HG02798 (cell line): Measurements from ENCODE around the gene ZCCHC7.
"Not testable (repeated sequence)": the region's sequence is repeated elsewhere in the genome, so short reads cannot be mapped to it uniquely, and the experiment has no call there.

Experiments
- ATAC-seq: cut with Tn5 transposase; IDR thresholded peaks from one replicate; pipeline ENCODE4 v1.9.1; 2021; ENCODE audit warnings: mild to moderate bottlenecking; ENCODE audit not compliant: unreplicated experiment, poor library complexity

The ZCCHC7 gene

DNA sequence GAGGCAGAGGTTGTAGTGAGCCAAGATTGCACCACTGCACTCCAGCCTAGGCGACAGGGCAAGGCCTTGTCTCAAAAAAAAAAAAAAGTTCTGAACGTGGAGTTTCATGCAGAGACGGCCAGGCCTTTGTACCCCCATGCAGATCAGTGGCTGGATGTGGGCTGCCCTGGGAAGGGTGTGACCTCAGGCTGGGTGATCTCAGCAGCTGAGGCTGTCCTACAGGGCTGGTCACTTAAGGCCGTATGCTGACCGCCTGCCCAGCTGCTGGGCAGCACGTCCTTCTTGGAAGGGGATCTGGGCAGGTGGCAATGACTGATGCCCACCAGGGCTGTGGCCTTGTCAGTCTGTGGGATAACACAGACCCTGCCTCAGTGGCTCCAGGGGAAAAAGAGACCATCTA is 264.9 kb downstream of the ZCCHC7 start:
- ATAC-seq = no peak

DNA sequence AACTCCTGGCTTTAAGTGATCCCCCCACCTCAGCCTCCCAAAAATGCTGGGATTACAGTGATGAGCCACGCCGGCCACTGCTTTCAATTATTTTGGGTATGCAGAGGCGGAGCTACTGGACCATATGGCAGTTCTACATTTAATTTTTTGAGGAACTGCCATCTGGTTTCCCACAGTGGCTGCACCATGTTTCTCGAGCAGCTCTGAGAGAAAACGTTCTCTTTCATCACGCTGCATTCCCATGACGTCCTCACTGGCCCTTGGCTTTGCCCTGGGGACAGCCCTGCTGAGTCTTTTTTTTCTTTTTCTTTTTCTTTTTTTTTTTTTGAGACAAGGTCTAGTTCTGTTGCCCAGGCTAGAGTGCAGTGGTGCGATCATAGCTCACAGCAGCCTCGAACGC is 266.6 kb downstream of the ZCCHC7 start:
- no peak for ATAC-seq

DNA sequence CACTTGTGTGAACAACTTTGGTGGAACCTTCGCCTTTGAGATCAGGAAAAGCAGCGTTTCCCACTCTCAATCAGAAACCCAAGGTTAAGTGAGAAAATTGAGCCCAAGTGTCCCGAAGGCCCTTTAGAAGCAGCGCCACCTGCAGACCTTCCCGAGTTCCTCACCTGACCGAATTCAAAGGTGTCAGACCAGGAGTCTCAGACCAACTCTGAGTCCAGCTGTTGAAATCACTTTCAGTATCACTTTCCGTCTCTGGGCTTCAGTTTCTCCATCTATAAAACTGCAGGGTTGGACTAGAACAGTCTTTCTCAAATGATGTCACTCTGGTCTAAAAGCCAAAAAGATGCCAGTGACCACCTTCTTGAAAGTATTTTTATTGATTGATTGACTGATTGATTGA is 270.4 kb downstream of the ZCCHC7 start:
- ATAC-seq = peak; percentile 93

DNA sequence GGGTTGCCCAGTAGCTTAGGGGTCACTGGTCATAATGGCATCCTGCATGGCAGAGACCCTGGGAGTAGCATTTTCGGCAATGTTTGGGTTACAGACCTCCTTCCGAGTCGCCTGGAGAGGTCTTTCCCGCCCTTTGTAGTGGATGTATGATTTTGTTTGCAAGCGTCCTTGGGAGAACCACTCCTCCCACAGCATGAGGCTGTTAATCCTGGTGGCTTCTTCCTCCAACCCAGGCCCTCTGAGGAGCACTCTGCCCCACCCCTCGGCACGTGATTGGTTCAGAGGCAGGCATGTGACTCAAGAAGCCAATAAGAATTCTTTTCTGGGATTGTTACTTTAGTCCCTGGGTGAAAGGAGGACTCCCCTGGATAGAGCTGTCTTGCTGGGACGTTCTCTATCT is 271.9 kb downstream of the ZCCHC7 start:
- ATAC-seq = no peak

DNA sequence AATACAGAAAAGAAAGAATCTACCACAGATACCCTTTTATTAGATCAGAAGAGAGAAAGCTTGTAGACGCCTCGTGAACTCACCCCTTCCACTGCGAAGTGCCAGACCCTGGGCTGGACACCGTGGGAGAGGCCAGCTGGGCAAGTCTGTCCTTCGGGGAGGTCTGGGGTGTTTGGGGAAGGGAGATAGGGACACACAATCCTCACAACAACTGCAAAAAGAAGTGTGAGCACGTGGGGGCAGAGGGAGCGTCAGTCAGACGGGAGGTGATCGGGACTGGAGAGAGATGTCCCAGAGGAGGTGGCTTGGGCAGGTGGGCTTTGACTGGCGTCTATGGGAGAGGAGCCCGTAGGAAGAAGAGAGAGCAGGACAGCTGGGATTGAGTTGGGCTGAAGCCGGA is 274.9 kb downstream of the ZCCHC7 start:
- no peak for ATAC-seq

DNA sequence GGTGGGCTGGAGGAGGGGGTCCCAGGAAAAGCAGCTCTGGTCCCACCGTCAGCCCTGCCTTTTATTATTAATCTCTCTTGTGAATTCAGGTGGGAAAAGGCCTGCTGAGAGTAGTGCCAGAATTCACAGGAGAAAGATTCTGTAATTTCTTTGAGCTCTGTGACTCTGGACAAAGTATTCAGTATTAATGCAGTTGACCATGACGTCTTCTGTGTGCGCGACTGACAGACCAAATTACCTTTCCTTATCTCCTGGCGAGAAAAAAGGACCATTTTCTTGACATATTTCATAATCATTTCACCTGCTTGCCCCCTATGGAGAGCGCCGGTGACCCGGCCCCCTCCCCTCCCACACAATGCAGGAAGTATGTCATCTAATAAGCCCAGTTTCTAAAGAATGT is 275.3 kb downstream of the ZCCHC7 start:
- ATAC-seq = no peak

DNA sequence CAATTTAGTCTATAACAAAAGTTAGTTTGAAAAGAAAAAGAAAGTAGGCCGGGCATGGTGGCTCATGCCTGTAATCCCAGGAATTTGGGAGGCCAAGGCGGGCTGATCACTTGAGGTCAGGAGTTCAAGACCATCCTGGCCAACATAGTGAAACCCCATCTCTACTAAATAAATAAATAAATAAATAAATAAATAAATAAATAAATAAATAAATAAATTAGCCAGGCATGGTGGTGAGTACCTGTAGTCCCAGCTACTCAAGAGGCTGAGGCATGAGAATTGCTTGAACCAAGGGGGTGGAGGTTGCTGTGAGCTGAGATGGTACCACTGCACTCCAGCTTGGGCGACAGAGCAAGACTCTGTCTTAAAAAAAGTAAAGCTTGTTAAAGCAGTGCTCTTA is 277.6 kb downstream of the ZCCHC7 start:
- not testable (repeated sequence) for ATAC-seq

DNA sequence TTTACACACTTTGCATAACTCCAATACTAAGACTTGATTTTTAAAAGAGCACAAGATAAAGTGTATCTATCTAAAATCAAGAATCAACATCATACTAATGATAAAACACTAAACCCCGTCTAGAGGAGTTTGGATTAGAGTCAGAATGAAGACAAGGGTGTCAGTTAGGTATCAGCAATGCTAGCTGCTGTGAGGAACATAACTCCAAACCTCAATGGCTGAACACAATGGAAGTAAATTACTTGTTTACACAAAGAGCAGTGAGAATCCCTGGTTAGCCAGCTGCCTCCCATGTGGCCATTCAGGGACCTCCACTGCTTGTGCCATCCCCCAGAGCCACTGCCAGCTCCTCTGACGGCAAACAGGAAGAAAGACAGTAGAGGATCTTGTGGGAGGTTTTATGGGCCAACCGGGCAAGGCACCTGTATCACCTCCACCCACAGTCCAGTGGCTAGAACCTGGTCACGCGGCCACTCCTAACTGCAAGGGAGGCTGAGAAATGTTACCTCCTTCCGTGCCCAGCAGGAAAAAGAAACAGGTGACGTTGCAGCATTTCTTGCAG is 278.2 kb downstream of the ZCCHC7 start:
- no peak for ATAC-seq

DNA sequence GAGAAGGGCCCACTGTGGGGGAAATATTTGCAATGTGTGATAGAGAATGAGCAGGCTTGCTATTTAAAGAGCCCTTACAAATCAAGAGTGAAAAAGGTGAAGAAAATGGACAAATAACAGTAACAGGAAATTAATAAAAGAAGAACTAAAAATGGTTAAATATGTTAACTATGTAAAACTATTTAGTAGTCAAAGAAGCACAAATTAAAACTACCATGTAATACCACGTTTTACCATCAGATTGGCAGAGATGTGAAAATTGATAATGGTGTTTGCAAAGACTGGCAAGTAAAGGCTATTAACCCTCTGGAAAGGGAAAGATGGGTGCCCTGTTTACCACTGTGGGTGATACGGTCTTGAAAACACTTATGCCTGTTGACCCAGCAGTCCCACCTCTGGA is 279.0 kb downstream of the ZCCHC7 start:
- ATAC-seq = no peak

DNA sequence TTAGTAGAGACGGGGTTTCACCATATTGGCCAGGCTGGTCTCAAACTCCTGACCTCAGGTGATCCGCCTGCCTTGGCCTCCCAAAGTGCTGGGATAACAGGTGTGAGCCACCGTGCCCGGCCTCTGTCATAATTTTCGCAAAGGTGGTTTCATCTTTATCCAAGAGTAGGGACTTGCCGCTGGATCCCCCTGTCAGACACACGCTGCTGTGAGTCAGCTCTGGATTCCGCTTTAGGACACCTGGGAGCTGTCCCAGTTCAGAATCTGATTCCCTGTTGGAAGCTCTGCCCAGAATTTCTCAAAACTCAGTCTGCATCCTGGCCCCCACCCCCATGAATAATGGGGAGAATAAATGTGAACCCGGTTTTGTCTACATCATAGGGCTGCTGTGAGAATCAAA is 284.2 kb downstream of the ZCCHC7 start:
- ATAC-seq = no peak

DNA sequence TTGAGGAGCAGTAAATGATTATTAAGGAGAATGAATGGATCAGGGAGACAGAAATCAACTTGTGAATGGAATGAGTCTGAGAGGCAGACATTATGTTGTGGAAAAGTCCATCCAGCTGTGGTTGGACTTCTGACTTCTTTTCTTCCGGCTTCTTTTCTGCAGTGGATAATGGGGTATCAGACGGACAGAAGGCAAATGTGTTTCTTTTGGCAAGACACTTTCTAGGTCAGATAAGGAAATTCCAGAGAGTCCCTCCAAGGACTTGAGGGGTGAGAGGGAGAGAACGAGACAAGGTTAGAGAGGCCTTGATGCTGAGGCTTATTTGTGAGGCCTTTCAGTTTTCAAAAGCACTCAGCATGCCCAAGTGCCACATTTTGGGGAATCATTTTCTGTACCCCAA is 285.0 kb downstream of the ZCCHC7 start:
- ATAC-seq = no peak

DNA sequence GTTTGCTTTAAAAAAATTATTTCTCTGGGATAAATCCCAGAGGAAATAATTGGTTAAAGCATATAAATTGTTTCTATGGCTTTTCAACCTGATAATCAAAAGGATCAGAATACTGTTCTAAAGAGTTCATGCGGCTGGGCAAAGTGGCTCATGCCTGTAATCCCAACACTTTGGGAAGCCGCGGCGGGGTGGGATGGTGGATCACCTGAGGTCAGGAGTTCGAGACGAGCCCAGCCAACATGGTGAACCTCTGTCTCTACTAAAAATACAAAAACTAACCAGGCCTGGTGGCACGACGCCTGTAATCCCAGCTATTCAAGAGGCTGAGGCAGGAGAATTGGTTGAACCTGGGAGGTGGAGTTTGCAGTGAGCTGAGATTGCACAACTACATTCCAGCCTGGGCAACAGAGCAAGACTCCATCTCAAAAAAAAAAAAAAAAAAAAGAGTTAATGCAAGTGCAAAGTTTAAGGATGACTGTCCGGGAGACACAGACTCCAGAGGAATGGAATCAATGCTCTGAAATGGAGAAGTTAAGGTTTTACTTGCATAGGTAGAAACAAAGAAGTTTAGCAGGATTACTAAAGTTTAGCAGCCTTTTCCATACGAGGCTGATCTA is 285.5 kb downstream of the ZCCHC7 start:
- ATAC-seq = no peak

DNA sequence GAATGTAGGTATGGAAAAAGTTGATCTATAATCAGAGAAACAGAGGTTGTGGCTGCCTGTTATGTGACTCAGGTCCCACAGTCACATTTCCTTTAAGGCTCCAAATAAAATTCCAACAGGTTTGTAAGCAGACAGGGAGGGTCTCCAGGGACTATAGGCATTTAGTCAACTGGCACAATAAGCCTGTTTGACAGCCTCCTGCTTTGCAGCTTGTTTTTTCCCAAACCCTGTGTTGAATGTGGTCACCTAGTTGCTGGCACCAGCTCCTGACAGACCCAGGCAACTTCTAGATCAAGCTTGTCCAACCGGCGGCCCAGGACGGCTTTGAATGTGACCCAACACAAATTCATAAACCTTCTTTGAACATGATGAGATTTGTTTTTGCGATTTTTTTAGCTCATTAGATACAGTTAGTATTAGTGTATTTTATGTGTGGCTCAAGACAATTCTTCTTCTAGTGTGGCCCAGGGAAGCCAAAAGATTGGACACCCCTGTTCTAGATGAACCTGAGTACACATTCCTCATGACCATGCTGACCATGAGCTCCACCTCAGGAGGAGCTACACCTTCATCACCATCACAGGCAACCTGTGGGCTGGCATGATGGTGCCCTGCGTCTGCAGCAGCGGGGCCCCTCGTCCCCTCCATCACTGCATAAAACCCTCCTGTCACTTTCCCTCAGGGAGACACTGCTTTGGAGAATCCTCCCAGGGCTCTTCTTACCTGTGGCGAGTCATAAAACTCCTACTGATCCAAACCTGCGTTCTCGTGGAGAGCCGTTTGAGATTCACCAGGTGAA is 286.4 kb downstream of the ZCCHC7 start:
- no peak for ATAC-seq

DNA sequence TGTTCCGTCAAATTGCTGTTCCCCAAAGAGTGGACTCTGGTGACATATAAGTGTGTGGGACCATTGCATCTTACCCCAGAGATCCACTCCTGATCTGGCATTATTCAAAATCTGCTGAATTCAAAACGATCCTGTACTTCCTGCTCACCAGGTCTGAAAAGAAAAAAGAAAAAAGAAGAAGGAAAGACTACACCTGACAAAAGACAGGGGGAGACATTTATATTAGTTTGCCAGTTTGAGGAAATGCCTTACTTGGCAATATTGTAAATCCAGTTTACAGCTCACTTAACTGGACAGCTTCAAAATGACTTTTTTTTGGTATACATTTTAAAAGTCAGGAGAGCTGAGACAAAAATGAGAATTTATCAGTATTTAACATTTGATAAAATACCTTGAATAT is 287.1 kb downstream of the ZCCHC7 start:
- no peak for ATAC-seq
